HG03460 (cell line): Measurements from ENCODE around the gene RBM47.

Experiments
- ATAC-seq: cut with Tn5 transposase; IDR thresholded peaks from one replicate; pipeline ENCODE4 v1.9.1; 2021; ENCODE audit not compliant: unreplicated experiment

The RBM47 gene

GRCh38 chr4:40626183-40626990, 3.3 kb downstream of the RBM47 start:
- ATAC-seq = no peak

- ATAC-seq = no peak
These were observed 6.0 kb downstream of the RBM47 start for GRCh38 chr4:40623707-40624106.

- ATAC-seq = no peak
These were observed 6.8 kb downstream of the RBM47 start for GRCh38 chr4:40622913-40623312.

GRCh38 chr4:40621592-40622512, 7.8 kb downstream of the RBM47 start:
- peak; percentile 63 for ATAC-seq

- ATAC-seq = no peak
These were observed 8.5 kb downstream of the RBM47 start for GRCh38 chr4:40621229-40621591.

- no peak for ATAC-seq
These were observed 10.1 kb downstream of the RBM47 start for GRCh38 chr4:40619600-40619999.

GRCh38 chr4:40617872-40618271, 11.8 kb downstream of the RBM47 start:
- no peak for ATAC-seq

- no peak for ATAC-seq
These were observed 15.6 kb downstream of the RBM47 start for GRCh38 chr4:40614031-40614430.

GRCh38 chr4:40613456-40613855, 16.2 kb downstream of the RBM47 start:
- no peak for ATAC-seq

- ATAC-seq = no peak
These were observed 16.8 kb downstream of the RBM47 start for GRCh38 chr4:40612831-40613230.

- no peak for ATAC-seq
These were observed 17.4 kb downstream of the RBM47 start for GRCh38 chr4:40612283-40612682.

GRCh38 chr4:40608628-40609027, 21.0 kb downstream of the RBM47 start:
- ATAC-seq = no peak

- no peak for ATAC-seq
These were observed 22.4 kb downstream of the RBM47 start for GRCh38 chr4:40607221-40607620.

- ATAC-seq = no peak
These were observed 23.4 kb downstream of the RBM47 start for GRCh38 chr4:40606239-40606767.

GRCh38 chr4:40603281-40603680, 26.4 kb downstream of the RBM47 start:
- ATAC-seq = no peak

- ATAC-seq = no peak
These were observed 28.0 kb downstream of the RBM47 start for GRCh38 chr4:40601641-40602040.

GRCh38 chr4:40600850-40601249, 28.8 kb downstream of the RBM47 start:
- no peak for ATAC-seq

- no peak for ATAC-seq
These were observed 30.2 kb downstream of the RBM47 start for GRCh38 chr4:40599431-40599830.

- ATAC-seq = no peak
These were observed 33.1 kb downstream of the RBM47 start for GRCh38 chr4:40596522-40596921.

GRCh38 chr4:40595981-40596380, 33.7 kb downstream of the RBM47 start:
- ATAC-seq = no peak

- no peak for ATAC-seq
These were observed 35.1 kb downstream of the RBM47 start for GRCh38 chr4:40594261-40595178.
